Activated naive CD4-positive, alpha-beta T cell treated with Interleukin-2 at 50 U/mL for 16 hours (primary cell): ENCODE measurements around the gene RAF1.
"Not testable (repeated sequence)": the region's sequence is repeated elsewhere in the genome, so short reads cannot be mapped to it uniquely, and the experiment has no call there.

ENCODE experiments used
- DNase-seq: peaks from one replicate; pipeline ENCODE4 v3.0.0-alpha.2; 2020

RAF1 gene

DNA sequence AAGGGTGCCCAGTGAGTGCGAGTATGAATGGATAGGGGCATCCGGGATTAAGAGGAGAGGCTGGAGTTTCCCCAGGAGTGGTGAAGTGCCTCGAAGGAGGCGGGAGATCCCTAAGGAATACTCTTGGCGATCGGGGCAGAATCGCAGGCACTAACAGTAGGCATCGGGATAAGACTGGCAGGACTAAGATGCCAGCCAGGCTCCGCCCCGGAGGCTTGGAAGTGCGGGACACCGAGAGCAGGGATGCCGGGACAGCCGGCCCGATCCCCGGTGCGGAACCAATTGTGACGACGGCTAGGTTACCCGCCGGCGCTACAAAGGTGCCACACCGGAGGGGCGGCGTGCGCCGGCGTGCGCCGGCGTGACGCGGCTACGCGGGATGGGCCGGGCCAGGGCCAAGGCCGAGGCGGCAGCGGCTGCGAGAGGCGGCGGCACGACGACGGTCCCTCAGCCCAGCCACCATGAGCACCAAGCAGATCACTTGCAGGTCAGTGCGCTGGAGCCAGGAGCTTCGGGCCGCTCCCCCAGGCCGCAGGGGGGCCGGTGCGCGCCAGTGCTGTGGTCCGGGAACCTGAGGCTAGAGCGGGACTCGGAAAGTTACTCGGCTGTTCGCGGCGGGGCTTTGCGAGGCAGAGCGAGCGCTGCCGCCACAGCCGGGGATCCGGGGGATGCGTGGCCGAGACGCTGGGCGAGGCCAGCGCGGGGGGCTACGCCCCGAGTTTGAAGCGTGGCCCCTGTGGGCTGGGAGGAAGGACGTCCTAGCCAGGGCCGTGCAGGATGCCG is 107.0 kb downstream of the RAF1 start, which contains the start of gene MKRN2:
Gene MKRN2, plus strand, starts transcription at position 398 of the 783 bp plus-strand sequence. Its CDS starts 64 bp downstream, at position 462.
- DNase-seq = peak; percentile 85

DNA sequence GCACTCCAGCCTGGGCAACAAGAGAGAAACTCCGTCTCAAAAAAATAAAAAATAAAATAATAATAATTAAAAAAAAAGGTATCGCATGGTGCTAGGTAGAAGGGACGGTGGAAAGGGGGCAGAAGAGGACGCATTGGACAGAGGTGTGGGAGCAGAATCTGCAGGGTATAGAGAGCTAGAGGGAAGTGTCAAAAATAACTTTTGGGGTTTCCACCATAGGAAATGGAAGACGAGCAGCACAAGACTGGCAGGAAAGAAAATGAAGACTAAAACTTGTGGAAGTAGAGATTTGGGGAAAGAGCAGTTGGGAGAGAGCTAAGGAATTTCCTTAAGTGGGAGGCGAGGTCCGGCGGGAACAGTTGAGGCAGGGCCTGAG is 107.6 kb downstream of the RAF1 start:
- no peak for DNase-seq

DNA sequence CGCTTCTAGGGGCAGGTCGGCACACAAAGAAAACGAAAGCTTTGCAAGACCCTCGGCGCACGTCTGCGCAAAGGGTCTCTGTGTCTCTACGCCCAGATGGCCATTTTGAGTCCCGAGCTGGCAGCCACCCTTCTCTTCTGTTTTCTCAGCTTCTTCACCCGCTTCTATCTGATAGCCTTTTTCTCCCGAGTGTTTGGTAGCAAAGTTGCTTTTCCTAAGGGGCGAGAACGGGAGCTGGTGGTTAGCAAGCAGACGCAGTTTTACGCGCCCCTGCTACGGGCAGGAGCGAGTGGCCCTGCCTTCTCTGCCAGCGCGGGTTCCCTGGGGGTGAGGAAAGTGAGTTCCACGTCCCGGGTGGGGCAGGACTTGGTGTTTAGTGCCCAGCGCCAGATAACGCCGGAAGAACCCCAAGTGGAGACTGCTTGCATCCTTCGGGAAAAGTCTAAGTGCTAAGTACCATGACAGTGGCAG is 110.0 kb downstream of the RAF1 start:
- DNase-seq = no peak

DNA sequence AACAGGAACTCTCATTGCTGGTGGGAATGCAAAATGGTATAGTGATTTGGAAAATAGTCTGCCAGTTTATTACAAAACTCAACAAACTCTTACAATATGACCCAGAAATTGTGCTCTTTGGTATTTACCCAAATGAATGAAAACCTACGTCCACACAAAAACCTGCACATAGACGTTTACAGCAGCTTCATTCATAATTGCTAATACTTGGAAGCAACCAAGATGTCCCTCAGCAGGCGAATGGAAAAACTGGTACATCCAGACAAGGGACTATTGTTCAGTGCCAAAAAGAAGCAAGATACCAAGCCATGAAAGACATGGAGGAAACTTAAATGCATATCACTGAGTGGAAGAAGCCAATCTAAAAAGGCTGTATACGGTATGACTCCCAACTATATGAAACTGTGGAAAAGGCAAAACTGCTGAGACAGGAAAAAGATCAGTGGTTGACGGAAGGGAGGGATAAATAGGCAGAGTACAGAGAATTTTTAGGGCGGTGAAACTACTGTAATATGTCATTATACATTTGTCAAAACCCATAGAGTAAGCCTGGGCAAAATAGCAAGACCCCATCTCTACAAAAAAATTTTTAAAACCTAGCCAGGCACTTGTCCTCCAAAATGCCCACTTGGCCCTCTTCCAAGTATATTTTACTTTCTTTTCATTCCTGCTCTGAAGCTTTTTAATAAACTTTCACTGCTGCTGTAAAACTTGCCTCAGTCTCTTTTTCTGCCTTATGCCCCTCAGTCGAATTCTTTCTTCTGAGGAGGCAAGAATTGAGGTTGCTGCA is 113.8 kb downstream of the RAF1 start:
- DNase-seq = no peak

DNA sequence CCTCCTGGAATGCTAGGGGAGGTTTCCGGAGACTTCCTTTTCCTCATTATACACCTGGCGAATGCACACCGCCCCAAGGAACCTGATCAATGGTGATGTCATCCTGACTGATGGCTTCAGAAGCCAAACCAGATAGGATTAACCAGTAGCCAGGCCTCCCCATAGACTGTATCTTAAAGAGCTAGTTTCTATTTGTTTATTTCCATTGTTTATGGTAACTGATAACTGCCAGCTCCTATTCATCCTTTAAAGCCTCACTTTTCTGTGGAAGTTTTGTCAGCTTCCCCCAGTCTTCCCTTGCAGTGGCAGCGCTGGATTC is 118.5 kb downstream of the RAF1 start, which contains the start of gene MKRN2OS:
Gene MKRN2OS, minus strand, starts transcription at position 27 of the 319 bp plus-strand sequence. CDS start 35 bp downstream, outside the sequence.
- no peak for DNase-seq

DNA sequence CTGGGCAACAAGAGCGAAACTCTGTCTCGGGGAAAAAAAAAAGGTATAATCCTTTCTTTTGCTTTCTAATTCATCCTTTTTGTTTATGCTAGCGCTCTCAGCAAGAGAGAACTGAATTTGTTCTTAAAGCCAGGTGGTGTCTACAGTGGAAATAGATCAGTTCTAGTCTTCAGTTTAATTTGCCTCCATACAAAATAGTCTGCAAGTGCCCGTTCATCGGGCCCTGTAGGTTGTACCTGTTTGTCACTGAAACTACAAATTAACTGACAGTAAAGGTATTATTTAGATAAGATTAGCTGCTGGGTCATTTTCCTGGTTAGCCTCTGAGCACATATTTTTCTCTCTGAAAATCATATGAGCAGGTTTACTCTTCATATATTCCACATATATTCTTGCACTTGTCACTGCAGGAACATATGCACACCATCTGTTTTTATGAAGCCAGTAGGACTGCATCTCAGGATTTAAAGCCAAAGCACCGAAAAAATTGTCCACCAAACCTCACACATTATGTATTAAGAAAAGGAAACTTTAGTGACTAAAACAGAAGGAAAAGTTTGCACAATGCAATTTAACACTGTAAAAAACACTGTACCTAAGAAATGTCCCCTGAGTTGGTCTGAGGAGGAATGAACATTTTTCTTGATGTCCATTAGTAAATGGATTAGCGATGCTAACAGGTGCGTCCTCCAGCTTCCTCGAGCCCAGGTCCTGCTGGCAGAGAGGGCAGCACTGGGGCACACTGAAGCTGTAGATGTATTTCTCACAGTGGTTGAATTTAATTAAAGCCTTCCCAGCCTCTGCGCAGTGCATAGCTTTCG is 119.1 kb downstream of the RAF1 start:
- DNase-seq = no peak

DNA sequence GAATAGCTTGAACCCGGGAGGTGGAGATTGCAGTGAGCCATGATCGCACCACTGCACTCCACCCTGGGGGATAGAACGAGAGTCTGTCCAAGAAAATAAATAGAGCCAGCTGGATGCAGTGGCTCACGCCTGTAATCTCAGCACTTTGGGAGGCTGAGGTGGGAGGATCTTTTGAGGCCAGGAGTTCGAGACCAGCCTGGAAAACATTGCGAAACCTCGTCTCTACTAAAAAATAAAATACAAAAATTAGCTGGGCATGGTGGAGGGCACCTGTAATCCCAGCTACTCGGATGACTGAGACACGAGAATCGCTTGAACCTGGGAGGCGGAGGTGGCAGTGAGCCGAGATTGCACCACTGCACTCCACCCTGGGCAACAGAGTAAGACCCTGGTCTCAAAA is 120.4 kb downstream of the RAF1 start:
- DNase-seq = not testable (repeated sequence)

DNA sequence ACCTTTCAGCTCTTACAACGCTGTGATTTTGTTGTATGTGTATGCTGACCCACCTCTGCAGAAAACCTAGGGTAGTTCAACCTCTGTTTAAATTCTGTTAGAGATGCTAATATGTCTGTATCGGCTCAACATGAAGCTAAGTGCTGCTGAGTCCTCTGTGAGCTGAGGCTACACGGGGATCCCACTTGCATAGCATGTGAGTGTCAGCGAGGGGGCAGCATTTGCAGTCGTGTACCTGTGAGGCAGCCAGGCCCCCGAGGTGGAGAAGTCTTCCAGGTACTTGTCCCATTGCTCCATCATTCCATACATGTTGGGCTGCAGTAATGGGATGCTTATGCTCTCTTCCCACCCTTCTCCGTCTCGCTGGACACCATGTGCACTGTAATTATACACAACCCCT is 122.3 kb downstream of the RAF1 start:
- no peak for DNase-seq

DNA sequence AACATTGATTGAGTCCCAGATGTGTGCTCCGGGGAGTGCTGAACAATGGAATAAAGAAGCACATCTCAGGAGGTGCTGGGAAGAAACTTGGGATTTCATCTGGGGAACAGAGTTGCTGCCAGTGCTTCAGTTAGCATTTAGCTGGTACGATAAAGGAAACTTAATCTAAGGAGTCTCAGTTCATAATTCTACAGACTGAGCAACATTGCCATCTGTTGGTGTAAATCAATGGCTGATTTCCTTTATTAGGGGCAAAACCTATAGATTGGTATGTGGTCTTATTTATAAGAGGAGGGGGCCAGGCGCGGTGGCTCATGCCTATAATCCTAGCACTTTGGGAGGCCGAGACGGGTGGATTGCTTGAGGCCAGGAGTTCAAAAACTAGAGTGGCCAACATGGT is 127.5 kb downstream of the RAF1 start:
- no peak for DNase-seq
